Calu3 (cell line): Measurements from ENCODE around the gene ELL. TPM values are rescaled to one million over a fixed set of nuclear protein-coding genes. Genes with fewer than 3 reads are reported as not detected.

Source experiments
- BruUV-seq: library from RNA; stranded (reverse); fragments of 400-500 nt; replicated peaks from 2 replicates; lab custom pipeline; 2021; lab: Mats Ljungman, UMichigan
- CTCF ChIA-PET: fragments of 300-600 bp; sonication (Branson Sonifier 250); formaldehyde crosslinking; loops from one replicate; lab custom pipeline; 2022; ENCODE audit warnings: antibody characterized with exemption; lab: Charles Lee
- DNase-seq: peaks from one replicate; pipeline ENCODE4 v3.0.0; 2022
- H3K27ac Mint-ChIP-seq: one replicate; pipeline ENCODE4 v1.8.0; 2022; ENCODE audit warnings: mixed read lengths; ENCODE audit not compliant: unreplicated experiment
- H3K27me3 Mint-ChIP-seq: one replicate; pipeline ENCODE4 v1.8.0; 2022; ENCODE audit warnings: mixed read lengths; ENCODE audit not compliant: unreplicated experiment
- H3K36me3 Mint-ChIP-seq: one replicate; pipeline ENCODE4 v1.8.0; 2022; ENCODE audit warnings: mild to moderate bottlenecking, moderate library complexity, mixed read lengths; ENCODE audit not compliant: insufficient read depth, unreplicated experiment
- H3K4me1 Mint-ChIP-seq: one replicate; pipeline ENCODE4 v1.8.0; 2022; ENCODE audit warnings: mild to moderate bottlenecking, low read depth, mixed read lengths; ENCODE audit not compliant: unreplicated experiment
- H3K4me3 Mint-ChIP-seq: one replicate; pipeline ENCODE4 v1.8.0; 2022; ENCODE audit warnings: mild to moderate bottlenecking, low read depth, moderate library complexity, mixed read lengths; ENCODE audit not compliant: unreplicated experiment
- H3K9me3 Mint-ChIP-seq: one replicate; pipeline ENCODE4 v1.8.0; 2022; ENCODE audit warnings: low read depth, mixed read lengths; ENCODE audit not compliant: unreplicated experiment
- intact Hi-C: fragments of 100-400 bp; cut with micrococcal nuclease; formaldehyde crosslinking; loops from one replicate; pipeline ENCODE4 v1.10.0; 2022; ENCODE audit not compliant: unreplicated experiment
- total RNA-seq: library from RNA; stranded (reverse); gene quantifications from 2 replicates; pipeline ENCODE4 v1.2.3, GENCODE V29; 2022
- TF ChIP-seq, protein P1 (sequence below): fragments of 200-600 bp; IDR thresholded peaks from one replicate; pipeline ENCODE4 v1.8.0; 2022; ENCODE audit warnings: antibody characterized with exemption; ENCODE audit not compliant: unreplicated experiment

Gene ELL
- total RNA-seq, 1 experiment from 2014 or later, result 11.0 TPM

DNA sequence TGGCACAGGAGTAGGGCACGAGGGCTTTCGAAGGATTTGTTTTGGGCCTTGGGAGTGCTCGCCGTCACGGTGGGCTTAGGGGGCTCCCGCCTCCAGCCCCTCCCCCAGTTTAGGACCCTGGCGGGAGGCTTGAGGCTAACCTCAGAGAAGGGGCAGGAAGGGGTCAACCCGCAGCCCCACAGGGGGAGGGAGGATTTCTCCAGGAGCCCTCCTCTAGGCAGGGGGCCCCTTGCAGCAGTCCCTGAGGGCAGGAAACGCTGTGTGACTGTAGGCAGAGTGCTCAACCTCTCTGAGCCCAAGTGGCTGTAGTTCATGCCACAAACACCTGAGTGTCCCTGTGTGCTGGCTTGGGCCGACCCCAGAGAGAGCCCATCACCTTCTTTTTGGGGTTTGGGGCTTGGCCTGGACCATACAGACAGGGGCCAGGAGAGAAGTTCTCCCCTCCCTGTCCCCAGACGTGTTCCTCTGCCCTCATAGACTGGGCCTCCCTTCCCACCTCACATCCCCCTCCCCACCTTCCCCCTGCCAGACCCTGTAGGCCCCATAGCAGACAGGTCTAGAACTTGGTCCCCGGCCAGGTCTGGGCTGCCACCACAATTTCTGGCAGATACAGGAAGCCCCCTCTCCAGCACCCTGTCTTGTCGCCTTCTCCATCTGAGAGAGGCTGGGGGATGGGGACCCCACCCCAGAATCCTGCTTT, 92.0 kb downstream of the ELL start:
- no peak for DNase-seq
- Mint-ChIP-seq H3K27me3 (no peaks in the 10 kb centered on the region), H3K36me3 (peaks cover 8% of the 10 kb centered on the region), H3K4me3 (no peak overlapping the region), H3K4me1 (no peaks in the 10 kb centered on the region), H3K27ac (no peak overlapping the region), H3K9me3 (no peaks in the 10 kb centered on the region)
- CTCF ChIA-PET, result no interaction called here
- TF ChIP-seq, protein P1, sequence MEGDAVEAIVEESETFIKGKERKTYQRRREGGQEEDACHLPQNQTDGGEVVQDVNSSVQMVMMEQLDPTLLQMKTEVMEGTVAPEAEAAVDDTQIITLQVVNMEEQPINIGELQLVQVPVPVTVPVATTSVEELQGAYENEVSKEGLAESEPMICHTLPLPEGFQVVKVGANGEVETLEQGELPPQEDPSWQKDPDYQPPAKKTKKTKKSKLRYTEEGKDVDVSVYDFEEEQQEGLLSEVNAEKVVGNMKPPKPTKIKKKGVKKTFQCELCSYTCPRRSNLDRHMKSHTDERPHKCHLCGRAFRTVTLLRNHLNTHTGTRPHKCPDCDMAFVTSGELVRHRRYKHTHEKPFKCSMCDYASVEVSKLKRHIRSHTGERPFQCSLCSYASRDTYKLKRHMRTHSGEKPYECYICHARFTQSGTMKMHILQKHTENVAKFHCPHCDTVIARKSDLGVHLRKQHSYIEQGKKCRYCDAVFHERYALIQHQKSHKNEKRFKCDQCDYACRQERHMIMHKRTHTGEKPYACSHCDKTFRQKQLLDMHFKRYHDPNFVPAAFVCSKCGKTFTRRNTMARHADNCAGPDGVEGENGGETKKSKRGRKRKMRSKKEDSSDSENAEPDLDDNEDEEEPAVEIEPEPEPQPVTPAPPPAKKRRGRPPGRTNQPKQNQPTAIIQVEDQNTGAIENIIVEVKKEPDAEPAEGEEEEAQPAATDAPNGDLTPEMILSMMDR, result no peak
- intact Hi-C loops, result no loop called here
- no TSS peak for BruUV-seq

DNA sequence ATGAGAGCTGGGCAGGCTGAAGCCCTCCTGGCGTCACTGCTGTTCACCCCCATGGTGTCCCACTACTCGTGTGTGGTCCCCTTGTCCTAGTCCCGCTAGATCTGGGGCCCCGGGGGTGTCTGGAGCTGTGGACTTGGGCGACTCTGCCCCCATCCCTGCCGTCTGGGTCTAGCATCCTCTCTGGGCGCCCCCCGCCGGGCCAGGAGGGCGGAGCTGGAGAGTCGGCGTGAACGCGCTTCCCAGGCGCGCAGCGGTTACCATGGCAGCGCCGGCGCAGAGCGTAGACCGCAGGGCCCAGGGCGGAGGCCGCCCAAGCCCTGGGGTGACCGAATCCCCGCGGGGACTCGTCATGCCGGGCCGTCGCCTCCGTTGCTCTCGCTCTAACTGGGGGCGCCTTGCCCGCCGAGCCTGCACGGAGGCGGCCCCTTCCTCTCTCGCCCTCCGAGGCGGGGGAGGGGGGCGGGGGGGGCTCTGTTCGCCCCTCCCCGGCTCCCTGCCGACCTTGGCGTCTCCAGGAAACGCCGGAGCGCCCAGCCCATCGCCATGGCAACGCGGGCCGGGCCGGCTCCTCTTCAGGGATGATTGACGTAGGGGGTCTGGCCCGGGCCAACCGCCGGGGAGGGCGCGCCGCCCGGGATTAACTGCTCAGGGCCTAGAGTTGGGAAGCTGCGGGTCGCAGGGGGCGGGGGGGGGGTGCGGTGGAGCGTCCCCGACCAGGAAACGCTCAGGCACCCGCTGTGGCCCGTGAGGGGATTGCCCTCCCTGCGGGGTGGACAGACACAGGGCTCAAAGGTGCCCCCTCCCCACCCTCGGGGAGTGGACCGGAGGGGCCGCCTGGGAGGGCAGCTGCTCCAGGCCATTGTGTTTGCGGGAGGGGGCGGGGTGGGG, 92.8 kb downstream of the ELL start:
- TF ChIP-seq, protein P1, result no peak
- no TSS peak for BruUV-seq
- H3K36me3 Mint-ChIP-seq, result peaks cover 1% of the 10 kb centered on the region
- no peak overlapping the region for H3K4me3 Mint-ChIP-seq
- no peak for DNase-seq
- H3K27ac Mint-ChIP-seq, result no peak overlapping the region
- H3K9me3 Mint-ChIP-seq, result no peaks in the 10 kb centered on the region
- H3K27me3 Mint-ChIP-seq, result no peaks in the 10 kb centered on the region
- CTCF ChIA-PET, result no interaction called here
- no peaks in the 10 kb centered on the region for H3K4me1 Mint-ChIP-seq
- intact Hi-C loops, result no loop called here

DNA sequence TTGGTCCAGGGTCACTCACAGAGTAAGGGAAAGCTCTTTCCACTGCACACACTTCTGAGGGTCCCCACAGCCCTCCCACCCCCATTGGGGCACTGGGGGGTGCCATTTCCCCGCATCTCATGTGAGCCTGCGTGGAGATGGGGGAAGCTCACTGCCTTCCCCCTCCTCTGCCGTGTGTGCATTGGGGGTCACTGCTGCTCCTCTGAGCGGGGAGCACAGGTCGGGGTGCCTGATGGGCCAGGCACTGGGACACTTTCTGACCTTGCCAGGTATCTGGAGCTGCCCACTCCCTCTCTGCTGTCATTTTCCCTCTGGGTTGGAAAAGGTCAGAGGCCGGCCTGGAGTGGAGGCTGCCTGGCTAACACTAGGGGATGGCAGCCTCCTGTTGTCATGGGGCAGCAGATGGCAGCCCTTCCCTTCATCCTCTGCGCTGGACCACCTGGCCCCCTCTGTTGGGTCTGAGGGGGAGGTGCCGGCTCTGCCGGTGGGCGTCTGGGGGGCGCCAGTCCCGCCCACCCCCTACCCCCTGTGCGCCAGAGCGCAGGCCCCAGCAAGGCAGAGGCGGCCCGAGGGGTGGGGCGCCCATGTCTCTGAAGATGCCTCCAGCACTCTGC, 93.6 kb downstream of the ELL start:
- no peak for DNase-seq
- TF ChIP-seq, protein P1, result no peak
- no peaks in the 10 kb centered on the region for H3K27me3 Mint-ChIP-seq
- BruUV-seq, result no TSS peak
- CTCF ChIA-PET, result no interaction called here
- no peaks in the 10 kb centered on the region for H3K9me3 Mint-ChIP-seq
- intact Hi-C loops, result no loop called here
- H3K4me3 Mint-ChIP-seq, result no peak overlapping the region
- H3K4me1 Mint-ChIP-seq, result no peaks in the 10 kb centered on the region
- no peaks in the 10 kb centered on the region for H3K36me3 Mint-ChIP-seq
- no peak overlapping the region for H3K27ac Mint-ChIP-seq

- no peaks in the 10 kb centered on the region for H3K27me3 Mint-ChIP-seq
- BruUV-seq, result no TSS peak
- H3K9me3 Mint-ChIP-seq, result no peaks in the 10 kb centered on the region
- intact Hi-C loops, result no loop called here
- no peak overlapping the region for H3K27ac Mint-ChIP-seq
- no peak for DNase-seq
- CTCF ChIA-PET, result no interaction called here
- TF ChIP-seq, protein P1, result no peak
- H3K36me3 Mint-ChIP-seq, result no peaks in the 10 kb centered on the region
- no peaks in the 10 kb centered on the region for H3K4me1 Mint-ChIP-seq
- H3K4me3 Mint-ChIP-seq, result no peak overlapping the region
These were observed 94.1 kb downstream of the ELL start for GRCh38 chr19:18427743-18428113.
